Large intestine (tissue), 3 donors: ENCODE results near the gene RTN3. TPM values are rescaled to one million over a fixed set of nuclear protein-coding genes. Genes with fewer than 3 reads are reported as not detected.
"Not testable (repeated sequence)": the region's sequence is repeated elsewhere in the genome, so short reads cannot be mapped to it uniquely, and the experiment has no call there.

Source experiments
- DNase-seq, 2 donors: peaks; one replicate each; pipeline versions ENCODE4 v3.0.0 to v3.0.0-alpha.2; 2013
- H3K27ac ChIP-seq: one replicate; pipeline ENCODE4 v1.5.1; 2013; ENCODE audit warnings: low read length
- H3K27me3 ChIP-seq: 2 replicates; pipeline ENCODE4 v1.6.1; 2013; ENCODE audit warnings: low read length; ENCODE audit not compliant: control insufficient read depth, insufficient read depth
- H3K36me3 ChIP-seq: 2 replicates; pipeline ENCODE4 v1.6.1; 2013; ENCODE audit warnings: low read length; ENCODE audit not compliant: control insufficient read depth, insufficient read depth
- H3K4me1 ChIP-seq: one replicate; pipeline ENCODE4 v1.6.1; 2013; ENCODE audit warnings: low read length; ENCODE audit not compliant: control insufficient read depth, insufficient read depth
- H3K4me3 ChIP-seq: one replicate; pipeline ENCODE4 v1.5.1; 2013; ENCODE audit warnings: low read length
- H3K9me3 ChIP-seq: one replicate; pipeline ENCODE4 v1.6.1; 2013; ENCODE audit warnings: mild to moderate bottlenecking, low read depth, low read length, moderate library complexity; ENCODE audit not compliant: control insufficient read depth
- WGBS: methylation state at CpG from one replicate; pipeline ENCODE4 v1.1.5; 2013; ENCODE audit warnings: low lambda C conversion rate; ENCODE audit not compliant: insufficient coverage; 5-methylcytosine and 5-hydroxymethylcytosine counted together
- polyA plus RNA-seq: library from polyadenylated mRNA; unstranded; fragments of 120-200 nt; gene quantifications from one replicate; pipeline ENCODE4 v1.2.1, GENCODE V29; 2013

The RTN3 gene
- polyA plus RNA-seq, 1 donor = 103 TPM

DNA sequence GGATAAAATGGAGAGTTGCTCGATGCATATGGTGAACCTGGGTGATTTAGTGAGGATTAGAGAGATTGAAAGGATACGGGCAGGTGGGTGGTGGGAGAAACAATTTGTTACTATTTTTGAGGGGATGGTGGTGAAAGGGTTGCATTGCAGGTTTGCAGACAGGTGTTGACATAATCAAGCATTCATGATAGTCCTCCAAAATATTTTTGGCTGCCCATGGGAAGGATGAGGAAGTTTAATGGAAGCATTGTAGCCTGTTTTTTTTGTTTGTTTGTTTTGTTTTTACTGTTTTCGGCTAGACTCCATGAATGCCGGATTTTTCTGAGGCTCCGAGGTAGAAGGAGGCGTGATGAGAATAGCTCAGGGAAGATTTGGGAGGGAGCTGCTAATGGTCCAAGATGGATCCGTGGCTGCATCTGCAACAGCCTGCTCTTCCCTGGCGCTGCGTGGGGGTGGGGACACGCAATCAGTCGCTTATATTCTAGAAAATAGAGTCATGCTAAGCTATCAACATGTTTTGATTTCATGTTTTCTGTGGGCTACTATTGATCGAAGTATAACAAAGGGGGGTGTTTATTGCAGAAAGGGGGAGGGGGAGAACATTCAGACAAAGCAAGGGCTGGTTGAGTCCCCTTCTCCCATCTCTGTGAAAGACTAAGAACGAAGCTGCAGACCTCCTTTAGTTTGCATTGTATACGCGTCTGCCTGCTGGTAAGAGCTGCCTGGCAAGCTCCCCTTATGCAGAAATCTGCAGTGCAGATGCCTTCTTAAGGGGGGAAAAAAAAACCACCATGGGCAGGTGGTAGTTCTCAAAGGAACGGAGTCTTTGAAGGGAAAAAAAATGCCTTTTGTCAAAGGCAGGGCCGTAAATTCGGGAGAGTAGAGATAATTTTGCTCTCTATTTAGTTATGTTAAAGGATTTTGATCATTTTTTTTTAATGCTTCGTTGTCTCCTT is 1.0 kb downstream of the RTN3 start:
- peaks cover 16% of the 10 kb centered on the region for H3K4me1 ChIP-seq
- peak overlapping the region; percentile 90 for H3K4me3 ChIP-seq
- H3K27me3 ChIP-seq = no peaks in the 10 kb centered on the region
- no peaks in the 10 kb centered on the region for H3K36me3 ChIP-seq
- no peaks in the 10 kb centered on the region for H3K9me3 ChIP-seq
- WGBS = 5% methylated on average over 4 of the region's 19 CpGs
- peak in 1 of 2 donors; percentile 51 for DNase-seq
- peak overlapping the region; percentile 97 for H3K27ac ChIP-seq

DNA sequence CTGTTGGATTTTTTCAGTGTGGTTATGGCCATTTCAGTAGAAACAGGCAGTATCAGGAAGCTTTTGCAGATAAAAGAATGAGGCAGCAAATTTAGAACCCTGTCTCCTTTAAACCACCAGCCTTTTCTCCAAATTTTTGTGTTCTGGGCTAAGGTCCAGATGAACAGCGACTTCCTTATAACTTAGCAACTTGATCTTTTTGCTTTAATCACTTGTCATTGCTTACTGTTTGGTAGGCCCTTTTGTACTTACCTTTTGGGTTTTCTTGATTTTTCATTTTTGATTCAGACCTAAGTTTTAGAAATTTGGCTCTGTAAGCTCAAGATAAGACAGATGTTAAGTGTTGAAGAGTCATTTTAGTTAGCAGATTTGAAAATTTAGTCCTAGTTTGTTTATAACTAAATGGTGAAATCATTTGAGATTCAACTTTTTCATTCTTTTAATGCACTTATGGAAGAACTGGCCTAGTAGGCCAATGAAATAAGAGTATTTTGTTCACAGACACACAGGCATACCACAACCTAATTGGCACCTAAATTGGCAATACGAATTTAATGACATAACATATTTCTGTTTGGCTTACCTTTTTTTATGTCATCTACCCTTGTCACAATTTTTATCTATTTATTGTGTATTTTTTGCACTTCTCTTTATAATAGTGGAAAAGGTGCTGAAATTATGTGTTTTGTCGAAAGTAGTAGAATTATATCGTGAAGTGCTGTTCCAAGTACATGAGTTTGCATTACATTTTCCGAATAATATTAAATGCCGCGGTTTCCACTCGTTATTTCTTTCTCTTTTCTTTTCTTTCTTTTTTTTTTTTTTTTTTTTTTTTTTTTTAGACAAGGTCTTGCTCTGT is 2.1 kb downstream of the RTN3 start:
- H3K4me3 ChIP-seq = peak overlapping the region; percentile 90
- H3K9me3 ChIP-seq = no peaks in the 10 kb centered on the region
- WGBS = 94% methylated on average over 5 of the region's 8 CpGs
- H3K4me1 ChIP-seq = peaks cover 16% of the 10 kb centered on the region
- H3K36me3 ChIP-seq = no peaks in the 10 kb centered on the region
- DNase-seq = peak in 1 of 2 donors; percentile 33
- H3K27me3 ChIP-seq = no peaks in the 10 kb centered on the region
- peak overlapping the region; percentile 97 for H3K27ac ChIP-seq

DNA sequence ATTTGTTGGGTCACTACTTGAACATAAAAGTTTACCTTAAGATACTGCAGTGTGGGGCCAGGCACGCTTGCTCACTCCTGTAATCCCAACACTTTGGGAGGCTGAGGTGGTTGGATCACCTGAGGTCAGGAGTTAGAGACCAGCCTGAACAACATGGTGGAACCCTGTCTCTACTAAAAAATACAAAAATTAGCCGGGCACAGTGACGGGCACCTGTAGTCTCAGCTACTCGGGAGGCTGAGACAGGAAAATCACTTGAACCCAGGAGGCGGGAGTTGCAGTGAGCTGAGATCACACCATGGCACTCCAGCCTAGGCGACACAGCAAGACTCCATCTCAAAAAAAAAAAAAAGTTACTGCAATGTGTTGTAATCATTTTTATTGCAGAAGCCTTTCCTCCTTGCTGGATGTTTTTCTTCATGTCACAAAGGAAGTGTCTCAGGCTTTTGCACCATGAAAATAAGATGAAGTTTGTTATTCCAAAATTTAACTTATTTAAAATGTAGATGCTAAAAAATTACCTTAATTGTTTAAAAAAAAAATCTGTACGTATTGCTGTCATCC is 3.9 kb downstream of the RTN3 start:
- not testable (repeated sequence) for H3K36me3 ChIP-seq, DNase-seq, H3K27me3 ChIP-seq, H3K27ac ChIP-seq, H3K4me3 ChIP-seq, H3K9me3 ChIP-seq
- WGBS = 100% methylated on average over 1 of the region's 7 CpGs
- peaks cover 16% of the 10 kb centered on the region for H3K4me1 ChIP-seq

DNA sequence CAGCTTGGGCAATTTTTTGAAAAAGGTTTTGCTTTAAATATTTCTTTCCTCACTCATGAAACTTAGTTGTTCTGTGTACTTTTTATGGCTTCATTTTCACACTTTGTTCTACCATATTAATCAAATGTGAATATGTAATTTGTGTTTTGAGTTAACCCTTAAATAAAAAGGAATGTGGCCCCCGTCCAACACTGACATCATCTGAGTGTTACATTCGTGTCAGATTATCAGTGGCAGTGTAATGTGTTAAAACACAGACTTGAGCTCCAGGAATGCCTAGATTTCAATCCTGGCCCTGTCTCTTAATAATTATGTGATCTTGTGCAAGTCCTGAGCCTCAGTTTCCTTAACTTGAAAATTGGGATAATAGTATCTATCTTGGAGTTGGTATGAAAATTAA is 5.6 kb downstream of the RTN3 start:
- H3K27me3 ChIP-seq = no peaks in the 10 kb centered on the region
- H3K27ac ChIP-seq = no peak overlapping the region
- WGBS = no CpG with 5 or more reads among the region's 2 CpGs
- no peak for DNase-seq
- H3K36me3 ChIP-seq = peaks cover under 1% of the 10 kb centered on the region
- no peak overlapping the region for H3K4me3 ChIP-seq
- no peaks in the 10 kb centered on the region for H3K9me3 ChIP-seq
- H3K4me1 ChIP-seq = peaks cover 11% of the 10 kb centered on the region

DNA sequence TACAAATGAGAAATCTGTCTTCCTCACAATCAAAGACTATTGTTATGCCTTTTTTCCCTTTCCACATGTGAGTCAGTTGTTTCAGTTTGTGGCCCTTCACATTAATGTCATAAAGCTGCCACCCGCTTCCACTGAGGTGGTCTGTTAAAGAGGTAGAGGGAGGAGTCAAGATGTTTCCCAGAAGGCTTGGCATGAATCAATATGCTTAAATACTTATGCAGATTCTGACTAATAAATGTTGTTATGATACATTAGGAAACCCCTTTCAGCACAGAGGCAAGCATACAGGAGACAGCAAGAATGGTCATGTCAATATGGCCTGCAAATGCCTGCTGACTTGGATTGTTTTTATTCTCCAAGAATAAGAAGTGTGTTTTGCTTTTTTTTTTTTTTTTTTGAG is 6.5 kb downstream of the RTN3 start:
- no CpG with 5 or more reads among the region's 1 CpG for WGBS

DNA sequence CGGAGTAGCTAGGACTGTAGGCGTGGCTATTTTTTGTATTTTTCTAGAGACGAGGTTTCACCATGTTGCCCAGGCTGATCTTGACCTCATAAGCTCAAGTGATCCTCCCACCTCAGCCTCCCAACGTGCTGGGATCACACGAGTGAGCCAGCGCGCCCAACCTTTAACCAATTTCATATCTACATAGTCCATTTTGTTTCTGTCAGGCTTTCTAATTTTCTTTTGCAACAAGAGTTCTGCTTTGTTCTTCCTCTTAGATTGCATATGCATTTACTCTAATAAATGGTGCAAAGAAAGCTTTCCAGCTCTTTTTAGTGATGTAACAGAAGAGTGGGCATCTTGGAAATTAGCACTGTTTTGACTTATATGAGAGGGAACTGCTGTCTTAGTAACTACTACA is 13.3 kb downstream of the RTN3 start:
- Histone ChIP-seq H3K27me3 (no peaks in the 10 kb centered on the region), H3K27ac (no peak overlapping the region), H3K4me1 (peaks cover 7% of the 10 kb centered on the region), H3K4me3 (no peak overlapping the region), H3K9me3 (no peaks in the 10 kb centered on the region), H3K36me3 (peaks cover 3% of the 10 kb centered on the region)
- WGBS = 100% methylated on average over 3 of the region's 7 CpGs
- DNase-seq = no peak

More for the DNA sequence above, 6.5 kb downstream of the RTN3 start:
- Histone ChIP-seq H3K4me1 (peaks cover 8% of the 10 kb centered on the region), H3K9me3 (no peaks in the 10 kb centered on the region), H3K36me3 (peaks cover 3% of the 10 kb centered on the region), H3K27me3 (no peaks in the 10 kb centered on the region), H3K4me3 (no peak overlapping the region), H3K27ac (no peak overlapping the region)
- no peak for DNase-seq

DNA sequence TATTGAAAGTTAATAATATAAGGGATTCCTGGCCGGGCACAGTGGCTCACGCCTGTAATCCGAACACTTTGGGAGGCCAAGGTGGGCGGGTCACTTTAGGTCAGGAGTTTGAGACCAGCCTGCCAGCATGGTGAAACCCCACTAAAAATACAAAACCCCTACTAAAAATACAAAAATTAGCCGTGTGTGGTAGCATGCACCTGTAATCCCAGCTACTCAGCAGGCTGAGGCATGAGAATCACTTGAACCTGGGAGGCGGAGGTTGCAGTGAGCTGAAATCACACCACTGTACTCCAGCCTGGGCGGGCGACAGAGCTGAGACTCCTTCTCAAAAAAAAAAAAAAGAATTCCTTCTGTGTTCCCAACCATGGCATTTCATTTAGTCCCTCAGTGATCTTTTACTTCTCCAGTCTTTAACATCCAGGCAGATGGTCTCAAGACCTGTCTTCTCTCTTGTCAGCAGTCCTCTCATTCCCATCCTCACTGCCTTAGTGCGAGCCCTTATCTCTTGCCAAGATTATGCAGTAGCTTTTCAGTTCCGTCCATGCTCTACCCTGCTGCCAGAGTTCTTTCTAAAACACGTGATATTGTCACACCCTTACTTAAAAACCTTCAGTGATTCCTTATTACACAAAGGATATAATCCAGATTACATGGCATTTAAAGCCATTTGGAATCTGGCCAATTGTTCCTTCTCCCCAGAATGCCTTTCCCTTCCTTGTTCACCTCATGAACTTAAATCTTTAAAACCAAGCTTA is 17.9 kb downstream of the RTN3 start:
- Histone ChIP-seq H3K9me3 (no peaks in the 10 kb centered on the region), H3K36me3 (no peaks in the 10 kb centered on the region), H3K4me1 (peaks cover 11% of the 10 kb centered on the region), H3K4me3 (no peak overlapping the region), H3K27ac (no peak overlapping the region), H3K27me3 (no peaks in the 10 kb centered on the region)
- DNase-seq = peak; percentile 12 to 60
- 40% methylated on average over 1 of the region's 11 CpGs for WGBS

DNA sequence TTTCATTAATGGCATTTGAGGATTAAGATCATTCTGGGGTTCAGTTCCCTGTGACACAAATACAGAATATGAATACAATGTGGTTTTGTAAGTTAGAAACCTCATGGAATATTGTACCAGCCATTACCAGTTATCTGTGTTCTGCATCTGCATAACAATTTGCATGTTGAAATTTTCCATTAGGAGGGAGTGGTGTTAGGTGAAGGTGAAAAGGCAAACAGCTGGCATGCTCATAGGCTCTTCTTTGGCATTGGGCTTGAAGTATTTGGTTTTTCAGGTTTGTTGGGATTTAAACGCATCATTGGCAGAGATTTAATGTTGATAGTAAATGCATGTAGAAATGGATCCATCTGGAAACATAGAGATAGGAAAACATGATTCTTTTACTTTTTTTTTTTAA is 18.6 kb downstream of the RTN3 start:
- Histone ChIP-seq H3K4me3 (no peak overlapping the region), H3K9me3 (no peaks in the 10 kb centered on the region), H3K27ac (no peak overlapping the region), H3K36me3 (no peaks in the 10 kb centered on the region), H3K27me3 (no peaks in the 10 kb centered on the region), H3K4me1 (peaks cover 11% of the 10 kb centered on the region)
- no peak for DNase-seq
- WGBS = no CpG with 5 or more reads among the region's 1 CpG

DNA sequence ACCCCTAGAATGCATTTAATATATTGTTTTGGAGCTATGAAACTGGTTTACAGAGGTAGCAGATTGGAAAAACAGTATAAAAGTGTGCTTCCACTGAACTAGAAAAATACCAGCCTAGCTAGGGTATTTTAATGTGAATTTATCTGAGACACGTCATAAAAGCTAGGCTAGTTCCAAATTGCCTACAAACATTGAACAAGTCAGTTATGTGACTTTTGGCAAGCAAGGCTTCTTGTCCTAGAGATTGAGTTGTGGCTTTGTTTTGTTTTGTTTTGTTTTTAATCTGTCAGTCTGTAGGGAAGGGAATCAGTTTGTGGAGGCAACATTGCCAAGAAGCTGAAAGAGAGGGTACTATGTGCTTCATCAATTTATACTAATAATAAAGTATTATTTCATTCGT is 24.2 kb downstream of the RTN3 start:
- WGBS = 78% methylated on average over 1 of the region's 2 CpGs
- H3K27ac ChIP-seq = no peak overlapping the region
- H3K9me3 ChIP-seq = no peaks in the 10 kb centered on the region

More for the DNA sequence above, 24.2 kb downstream of the RTN3 start:
- no peaks in the 10 kb centered on the region for H3K4me1 ChIP-seq
- no peak for DNase-seq
- no peaks in the 10 kb centered on the region for H3K27me3 ChIP-seq
- no peaks in the 10 kb centered on the region for H3K36me3 ChIP-seq
- no peak overlapping the region for H3K4me3 ChIP-seq
